Liver (tissue), 9 donors: Measurements from ENCODE around the gene TTC7B. TPM values are rescaled to one million over a fixed set of nuclear protein-coding genes. Genes with fewer than 3 reads are reported as not detected.

Experiments used
- DNase-seq: peaks from one replicate; pipeline ENCODE4 v3.0.0-alpha.2; 2017; ENCODE audit warnings: low spot score
- H3K27ac ChIP-seq, 2 donors: one replicate each; pipeline ENCODE4 v1.7.0; 2013; ENCODE audit warnings: inconsistent platforms in 2 of 2, low read length in 2 of 2, control low read depth in 1 of 2, low read depth in 1 of 2, mild to moderate bottlenecking in 1 of 2
- H3K27me3 ChIP-seq, 4 donors: one replicate each; pipeline versions ENCODE4 v1.6.1 to v1.7.0; 2013; ENCODE audit warnings: low read length in 3 of 4, inconsistent platforms in 1 of 4, mild to moderate bottlenecking in 1 of 4, moderate library complexity in 1 of 4; ENCODE audit not compliant: control insufficient read depth in 4 of 4, insufficient read depth in 4 of 4
- H3K36me3 ChIP-seq, 4 donors: one replicate each; pipeline versions ENCODE4 v1.6.1 to v1.7.0; 2013; ENCODE audit warnings: low read length in 3 of 4, mild to moderate bottlenecking in 3 of 4, low read depth in 1 of 4, moderate library complexity in 1 of 4; ENCODE audit not compliant: control insufficient read depth in 4 of 4, insufficient read depth in 3 of 4
- H3K4me1 ChIP-seq, 4 donors: one replicate each; pipeline versions ENCODE4 v1.6.1 to v1.7.0; 2013; ENCODE audit warnings: low read length in 3 of 4, mild to moderate bottlenecking in 3 of 4, moderate library complexity in 1 of 4; ENCODE audit not compliant: control insufficient read depth in 4 of 4, insufficient read depth in 4 of 4
- H3K4me3 ChIP-seq, 3 donors: one replicate each; pipeline versions ENCODE4 v1.6.1 to v1.7.0; 2013; ENCODE audit warnings: low read length in 3 of 3, control low read depth in 1 of 3, low read depth in 1 of 3, mild to moderate bottlenecking in 1 of 3
- H3K9ac ChIP-seq, 2 donors: one replicate each; pipeline ENCODE4 v1.7.0; 2013; ENCODE audit warnings: low read length in 2 of 2, mild to moderate bottlenecking in 2 of 2, moderate library complexity in 2 of 2, control low read depth in 1 of 2, low read depth in 1 of 2
- H3K9me3 ChIP-seq, 4 donors: one replicate each; pipeline versions ENCODE4 v1.6.1 to v1.7.0; 2013; ENCODE audit warnings: low read length in 3 of 4; ENCODE audit not compliant: control insufficient read depth in 4 of 4
- FOXA1 ChIP-seq: IDR thresholded peaks from 2 replicates; pipeline ENCODE4 v1.6.1; 2016; ENCODE audit warnings: antibody characterized with exemption
- FOXA2 ChIP-seq: IDR thresholded peaks from 2 replicates; pipeline ENCODE4 v1.6.1; 2016; ENCODE audit warnings: antibody characterized with exemption
- GABPA ChIP-seq, 2 donors: IDR thresholded peaks in 1 of 2; conservative IDR thresholded peaks in 1 of 2; 2 replicates each; pipeline ENCODE4 v1.6.1; 2016; ENCODE audit warnings: antibody characterized with exemption in 2 of 2, mild to moderate bottlenecking in 1 of 2, moderate library complexity in 1 of 2
- HNF4A ChIP-seq, 2 donors: conservative IDR thresholded peaks; 2 replicates each; pipeline ENCODE4 v1.6.1; 2016; ENCODE audit warnings: antibody characterized with exemption in 2 of 2, mild to moderate bottlenecking in 2 of 2
- HNF4G ChIP-seq: IDR thresholded peaks from 2 replicates; pipeline ENCODE4 v1.6.1; 2016; ENCODE audit warnings: antibody characterized with exemption
- NR2F2 ChIP-seq: IDR thresholded peaks from 2 replicates; pipeline ENCODE4 v1.6.1; 2016; ENCODE audit warnings: antibody characterized with exemption
- RAD21 ChIP-seq, 2 donors: IDR thresholded peaks; 2 replicates each; pipeline ENCODE4 v1.6.1; 2016; ENCODE audit warnings: antibody characterized with exemption in 2 of 2, mild to moderate bottlenecking in 2 of 2
- RXRA ChIP-seq, 2 donors: IDR thresholded peaks; 2 replicates each; pipeline ENCODE4 v1.6.1; 2017 to 2018; ENCODE audit warnings: antibody characterized with exemption in 2 of 2, mild to moderate bottlenecking in 1 of 2
- TAF1 ChIP-seq: conservative IDR thresholded peaks from 2 replicates; pipeline ENCODE4 v1.6.1; 2016; ENCODE audit warnings: antibody characterized with exemption, mild to moderate bottlenecking
- YY1 ChIP-seq: IDR thresholded peaks from 2 replicates; pipeline ENCODE4 v1.6.1; 2016; ENCODE audit warnings: antibody characterized with exemption, mild to moderate bottlenecking
- WGBS: extraction: QIAGEN DNeasy Blood & Tissue Kit; methylation state at CpG from one replicate; pipeline ENCODE4 v1.1.7; 2013; 5-methylcytosine and 5-hydroxymethylcytosine counted together
- polyA plus RNA-seq, 2 donors: library from polyadenylated mRNA; stranded (reverse) in 1 of 2; unstranded in 1 of 2; fragments of 200-250 nt in 1 of 2; fragments of >200 nt in 1 of 2; fragmentation: Nextera tagmentation in 1 of 2; extraction: Ambion mirVana in 1 of 2; gene quantifications; one replicate each; pipeline versions ENCODE4 v1.2.1 to v1.2.3, GENCODE V29; 2013 to 2015
- total RNA-seq, 2 donors: library from RNA; depleted of rRNA; stranded (reverse); fragments of >200 nt; gene quantifications; one replicate each; pipeline ENCODE4 v1.2.3, GENCODE V29; 2014
- TF ChIP-seq, protein P1 (sequence below): IDR thresholded peaks from 2 replicates; pipeline ENCODE4 v1.6.1; 2016; ENCODE audit warnings: antibody characterized with exemption
- TF ChIP-seq, protein P2 (sequence below): fragments of 150-350 bp; IDR thresholded peaks from 2 replicates; pipeline ENCODE4 v1.5.1; 2017; ENCODE audit warnings: improper control_type of control experiment, low read depth, low read length; ENCODE audit not compliant: missing input control
- TF ChIP-seq, protein P3 (sequence below): IDR thresholded peaks from 2 replicates; pipeline ENCODE4 v1.6.1; 2016; ENCODE audit warnings: antibody characterized with exemption
- TF ChIP-seq, protein P4 (sequence below): IDR thresholded peaks from 2 replicates; pipeline ENCODE4 v1.6.1; 2016; ENCODE audit warnings: antibody characterized with exemption
- TF ChIP-seq, protein P5 (sequence below): IDR thresholded peaks from 2 replicates; pipeline ENCODE4 v1.6.1; 2016; ENCODE audit warnings: antibody characterized with exemption, mild to moderate bottlenecking
- donor health status: healthy.
- donor health status: healthy.
- donor health status: healthy.
- donor health status: healthy.
- donor health status: healthy.

The TTC7B gene
- total and polyA plus RNA-seq, 4 donors = 9.1 to 31.0 (median 12.5) TPM

DNA sequence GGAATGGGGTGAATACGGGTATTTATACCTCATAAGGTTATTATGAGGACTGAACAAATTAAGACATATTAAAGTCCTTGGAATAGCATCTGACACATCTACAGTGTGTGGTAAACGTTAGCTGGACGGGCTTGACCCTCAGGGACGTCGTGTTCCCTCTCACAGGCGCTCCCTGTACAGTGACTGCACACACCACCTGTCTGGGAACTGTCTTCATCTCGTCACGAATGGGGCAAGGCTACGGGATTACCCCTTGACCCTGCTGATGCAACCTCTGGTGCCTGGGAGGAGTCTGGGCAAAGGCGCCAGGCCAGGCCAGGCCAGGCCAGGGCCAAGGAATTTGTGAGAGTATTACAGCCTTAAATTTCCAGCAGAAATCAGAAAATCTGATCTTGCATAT, 228.3 kb downstream of the TTC7B start:
- Histone ChIP-seq H3K4me1 (peaks cover 0 to 2% (median 0%) of the 10 kb centered on the region in 4 donors), H3K27me3 (no peaks in the 10 kb centered on the region), H3K36me3 (peaks cover 0 to 10% (median 5%) of the 10 kb centered on the region in 4 donors), H3K4me3 (no peak overlapping the region), H3K9me3 (no peaks in the 10 kb centered on the region), H3K9ac (no peak overlapping the region), H3K27ac (no peak overlapping the region)
- DNase-seq = no peak
- WGBS = 75% methylated on average over 10 of the region's 10 CpGs
- TF ChIP-seq TAF1 (no peak), HNF4A (conservative IDR thresholded peaks at IDR 0.05) (peak in 1 of 2 donors; percentile 11)
- TF ChIP-seq, protein P1, sequence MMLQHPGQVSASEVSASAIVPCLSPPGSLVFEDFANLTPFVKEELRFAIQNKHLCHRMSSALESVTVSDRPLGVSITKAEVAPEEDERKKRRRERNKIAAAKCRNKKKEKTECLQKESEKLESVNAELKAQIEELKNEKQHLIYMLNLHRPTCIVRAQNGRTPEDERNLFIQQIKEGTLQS = no peak

DNA sequence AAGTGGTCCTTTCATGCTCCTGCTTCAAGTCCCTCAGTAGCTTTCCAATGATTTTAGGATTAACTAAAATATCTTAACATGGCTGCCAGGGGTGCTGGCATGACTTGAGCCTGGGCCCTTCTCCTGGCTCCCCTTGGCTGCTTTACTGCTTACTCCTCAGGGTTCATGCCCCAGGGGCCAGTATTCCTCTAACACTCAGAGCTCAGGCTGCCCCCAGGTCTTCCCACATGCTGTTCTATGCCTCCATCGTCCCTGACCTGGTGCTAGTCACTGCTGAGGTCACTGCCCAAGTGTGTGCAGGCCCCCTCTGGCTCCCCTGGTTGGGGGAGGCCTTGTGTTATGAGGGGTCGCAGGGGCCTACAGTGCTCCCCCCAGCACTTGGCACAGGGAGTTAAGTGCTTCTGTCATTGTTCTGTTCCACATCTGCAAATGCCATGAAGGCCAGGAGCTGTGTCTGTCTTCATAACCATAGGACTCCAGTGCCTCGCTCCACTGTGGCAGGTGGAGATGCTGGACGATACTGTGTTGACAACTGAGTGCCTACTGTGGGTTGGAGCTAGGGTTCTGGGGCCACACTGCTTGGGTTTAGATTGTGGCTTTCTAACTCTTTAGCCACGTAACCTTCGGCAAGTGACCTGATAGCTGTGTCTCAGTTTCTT, 228.8 kb downstream of the TTC7B start:
- H3K9ac ChIP-seq = no peak overlapping the region
- no peaks in the 10 kb centered on the region for H3K9me3 ChIP-seq
- H3K27ac ChIP-seq = no peak overlapping the region
- H3K4me3 ChIP-seq = no peak overlapping the region
- 96% methylated on average over 6 of the region's 6 CpGs for WGBS
- peaks cover 0 to 2% (median 0%) of the 10 kb centered on the region in 4 donors for H3K4me1 ChIP-seq
- peaks cover 0 to 12% (median 5%) of the 10 kb centered on the region in 4 donors for H3K36me3 ChIP-seq
- no peaks in the 10 kb centered on the region for H3K27me3 ChIP-seq
- TF ChIP-seq, protein P2, sequence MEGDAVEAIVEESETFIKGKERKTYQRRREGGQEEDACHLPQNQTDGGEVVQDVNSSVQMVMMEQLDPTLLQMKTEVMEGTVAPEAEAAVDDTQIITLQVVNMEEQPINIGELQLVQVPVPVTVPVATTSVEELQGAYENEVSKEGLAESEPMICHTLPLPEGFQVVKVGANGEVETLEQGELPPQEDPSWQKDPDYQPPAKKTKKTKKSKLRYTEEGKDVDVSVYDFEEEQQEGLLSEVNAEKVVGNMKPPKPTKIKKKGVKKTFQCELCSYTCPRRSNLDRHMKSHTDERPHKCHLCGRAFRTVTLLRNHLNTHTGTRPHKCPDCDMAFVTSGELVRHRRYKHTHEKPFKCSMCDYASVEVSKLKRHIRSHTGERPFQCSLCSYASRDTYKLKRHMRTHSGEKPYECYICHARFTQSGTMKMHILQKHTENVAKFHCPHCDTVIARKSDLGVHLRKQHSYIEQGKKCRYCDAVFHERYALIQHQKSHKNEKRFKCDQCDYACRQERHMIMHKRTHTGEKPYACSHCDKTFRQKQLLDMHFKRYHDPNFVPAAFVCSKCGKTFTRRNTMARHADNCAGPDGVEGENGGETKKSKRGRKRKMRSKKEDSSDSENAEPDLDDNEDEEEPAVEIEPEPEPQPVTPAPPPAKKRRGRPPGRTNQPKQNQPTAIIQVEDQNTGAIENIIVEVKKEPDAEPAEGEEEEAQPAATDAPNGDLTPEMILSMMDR = no peak
- no peak for TF ChIP-seq FOXA2
- TF ChIP-seq HNF4A (conservative IDR thresholded peaks at IDR 0.05) = no peak
- no peak for TF ChIP-seq RXRA (IDR thresholded peaks at IDR 0.05)
- TF ChIP-seq FOXA1 = no peak
- no peak for TF ChIP-seq GABPA (IDR thresholded peaks at IDR 0.05 in 1 of 2, conservative IDR thresholded peaks at IDR 0.05 in 1 of 2)
- TF ChIP-seq NR2F2 = no peak
- no peak for TF ChIP-seq HNF4G
- TF ChIP-seq RAD21 (IDR thresholded peaks at IDR 0.05) = no peak
- no peak for TF ChIP-seq TAF1
- TF ChIP-seq YY1 = no peak
- TF ChIP-seq, protein P3, sequence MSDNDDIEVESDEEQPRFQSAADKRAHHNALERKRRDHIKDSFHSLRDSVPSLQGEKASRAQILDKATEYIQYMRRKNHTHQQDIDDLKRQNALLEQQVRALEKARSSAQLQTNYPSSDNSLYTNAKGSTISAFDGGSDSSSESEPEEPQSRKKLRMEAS = no peak
- TF ChIP-seq, protein P4, sequence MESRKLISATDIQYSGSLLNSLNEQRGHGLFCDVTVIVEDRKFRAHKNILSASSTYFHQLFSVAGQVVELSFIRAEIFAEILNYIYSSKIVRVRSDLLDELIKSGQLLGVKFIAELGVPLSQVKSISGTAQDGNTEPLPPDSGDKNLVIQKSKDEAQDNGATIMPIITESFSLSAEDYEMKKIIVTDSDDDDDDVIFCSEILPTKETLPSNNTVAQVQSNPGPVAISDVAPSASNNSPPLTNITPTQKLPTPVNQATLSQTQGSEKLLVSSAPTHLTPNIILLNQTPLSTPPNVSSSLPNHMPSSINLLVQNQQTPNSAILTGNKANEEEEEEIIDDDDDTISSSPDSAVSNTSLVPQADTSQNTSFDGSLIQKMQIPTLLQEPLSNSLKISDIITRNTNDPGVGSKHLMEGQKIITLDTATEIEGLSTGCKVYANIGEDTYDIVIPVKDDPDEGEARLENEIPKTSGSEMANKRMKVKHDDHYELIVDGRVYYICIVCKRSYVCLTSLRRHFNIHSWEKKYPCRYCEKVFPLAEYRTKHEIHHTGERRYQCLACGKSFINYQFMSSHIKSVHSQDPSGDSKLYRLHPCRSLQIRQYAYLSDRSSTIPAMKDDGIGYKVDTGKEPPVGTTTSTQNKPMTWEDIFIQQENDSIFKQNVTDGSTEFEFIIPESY = no peak
- TF ChIP-seq, protein P5, sequence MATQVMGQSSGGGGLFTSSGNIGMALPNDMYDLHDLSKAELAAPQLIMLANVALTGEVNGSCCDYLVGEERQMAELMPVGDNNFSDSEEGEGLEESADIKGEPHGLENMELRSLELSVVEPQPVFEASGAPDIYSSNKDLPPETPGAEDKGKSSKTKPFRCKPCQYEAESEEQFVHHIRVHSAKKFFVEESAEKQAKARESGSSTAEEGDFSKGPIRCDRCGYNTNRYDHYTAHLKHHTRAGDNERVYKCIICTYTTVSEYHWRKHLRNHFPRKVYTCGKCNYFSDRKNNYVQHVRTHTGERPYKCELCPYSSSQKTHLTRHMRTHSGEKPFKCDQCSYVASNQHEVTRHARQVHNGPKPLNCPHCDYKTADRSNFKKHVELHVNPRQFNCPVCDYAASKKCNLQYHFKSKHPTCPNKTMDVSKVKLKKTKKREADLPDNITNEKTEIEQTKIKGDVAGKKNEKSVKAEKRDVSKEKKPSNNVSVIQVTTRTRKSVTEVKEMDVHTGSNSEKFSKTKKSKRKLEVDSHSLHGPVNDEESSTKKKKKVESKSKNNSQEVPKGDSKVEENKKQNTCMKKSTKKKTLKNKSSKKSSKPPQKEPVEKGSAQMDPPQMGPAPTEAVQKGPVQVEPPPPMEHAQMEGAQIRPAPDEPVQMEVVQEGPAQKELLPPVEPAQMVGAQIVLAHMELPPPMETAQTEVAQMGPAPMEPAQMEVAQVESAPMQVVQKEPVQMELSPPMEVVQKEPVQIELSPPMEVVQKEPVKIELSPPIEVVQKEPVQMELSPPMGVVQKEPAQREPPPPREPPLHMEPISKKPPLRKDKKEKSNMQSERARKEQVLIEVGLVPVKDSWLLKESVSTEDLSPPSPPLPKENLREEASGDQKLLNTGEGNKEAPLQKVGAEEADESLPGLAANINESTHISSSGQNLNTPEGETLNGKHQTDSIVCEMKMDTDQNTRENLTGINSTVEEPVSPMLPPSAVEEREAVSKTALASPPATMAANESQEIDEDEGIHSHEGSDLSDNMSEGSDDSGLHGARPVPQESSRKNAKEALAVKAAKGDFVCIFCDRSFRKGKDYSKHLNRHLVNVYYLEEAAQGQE = no peak
- no peak for DNase-seq
